GM12872 (cell line): ENCODE data around the gene CHM.

Source experiments
- TF ChIP-seq, protein P1 (sequence below): IDR thresholded peaks from 3 replicates; pipeline ENCODE4 v1.5.1; 2011; ENCODE audit warnings: low read depth, mild to moderate bottlenecking, low read length, moderate library complexity; ENCODE audit not compliant: insufficient read depth

The CHM gene

DNA sequence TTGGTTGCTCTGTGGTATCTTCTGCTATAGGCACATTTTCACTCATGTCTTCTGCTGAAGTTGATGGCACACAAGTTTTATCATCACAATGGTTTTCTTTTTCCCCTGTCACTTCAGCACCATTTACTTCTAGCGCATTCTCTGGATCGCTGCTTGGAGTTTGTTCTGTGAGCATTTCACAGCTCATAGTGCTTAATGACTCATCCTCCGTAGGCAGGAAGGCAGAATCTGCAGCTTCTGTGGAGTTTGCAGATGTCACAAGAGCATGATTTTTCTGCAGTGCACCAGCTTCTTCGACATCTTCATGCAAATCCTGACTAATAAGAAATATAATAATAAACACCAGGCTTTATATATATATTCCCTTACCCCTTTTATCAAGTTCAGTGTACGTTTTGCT, 83.6 kb downstream of the CHM start:
- TF ChIP-seq, protein P1, sequence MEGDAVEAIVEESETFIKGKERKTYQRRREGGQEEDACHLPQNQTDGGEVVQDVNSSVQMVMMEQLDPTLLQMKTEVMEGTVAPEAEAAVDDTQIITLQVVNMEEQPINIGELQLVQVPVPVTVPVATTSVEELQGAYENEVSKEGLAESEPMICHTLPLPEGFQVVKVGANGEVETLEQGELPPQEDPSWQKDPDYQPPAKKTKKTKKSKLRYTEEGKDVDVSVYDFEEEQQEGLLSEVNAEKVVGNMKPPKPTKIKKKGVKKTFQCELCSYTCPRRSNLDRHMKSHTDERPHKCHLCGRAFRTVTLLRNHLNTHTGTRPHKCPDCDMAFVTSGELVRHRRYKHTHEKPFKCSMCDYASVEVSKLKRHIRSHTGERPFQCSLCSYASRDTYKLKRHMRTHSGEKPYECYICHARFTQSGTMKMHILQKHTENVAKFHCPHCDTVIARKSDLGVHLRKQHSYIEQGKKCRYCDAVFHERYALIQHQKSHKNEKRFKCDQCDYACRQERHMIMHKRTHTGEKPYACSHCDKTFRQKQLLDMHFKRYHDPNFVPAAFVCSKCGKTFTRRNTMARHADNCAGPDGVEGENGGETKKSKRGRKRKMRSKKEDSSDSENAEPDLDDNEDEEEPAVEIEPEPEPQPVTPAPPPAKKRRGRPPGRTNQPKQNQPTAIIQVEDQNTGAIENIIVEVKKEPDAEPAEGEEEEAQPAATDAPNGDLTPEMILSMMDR, result no peak

- TF ChIP-seq, protein P1, result no peak
Measured at GRCh38 chrX:85955510-85955909, 91.8 kb downstream of the CHM start.

GRCh38 chrX:85941275-85941674, 106.1 kb downstream of the CHM start:
- TF ChIP-seq, protein P1, result no peak

DNA sequence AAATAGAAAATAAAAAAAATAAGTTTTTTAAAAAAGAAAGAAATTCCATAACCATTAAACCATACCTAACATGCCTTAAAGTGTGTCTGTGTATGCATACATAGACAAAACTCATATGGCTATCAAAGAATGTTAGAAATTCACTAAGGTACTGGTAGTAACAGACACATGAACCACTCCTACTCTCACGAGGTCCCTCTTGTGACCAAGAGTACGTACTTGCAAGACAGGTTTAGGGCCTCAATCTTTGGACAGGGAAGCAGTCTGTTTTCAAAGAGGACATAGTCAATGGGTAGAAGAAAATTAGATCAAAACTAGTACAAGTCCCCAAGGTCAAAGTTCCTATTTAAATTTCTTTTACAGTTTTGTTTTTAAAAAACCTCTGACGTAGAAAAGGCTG, 117.3 kb downstream of the CHM start:
- TF ChIP-seq, protein P1, result no peak

- TF ChIP-seq, protein P1, result no peak
Measured at GRCh38 chrX:85928606-85929005, 118.8 kb downstream of the CHM start.

DNA sequence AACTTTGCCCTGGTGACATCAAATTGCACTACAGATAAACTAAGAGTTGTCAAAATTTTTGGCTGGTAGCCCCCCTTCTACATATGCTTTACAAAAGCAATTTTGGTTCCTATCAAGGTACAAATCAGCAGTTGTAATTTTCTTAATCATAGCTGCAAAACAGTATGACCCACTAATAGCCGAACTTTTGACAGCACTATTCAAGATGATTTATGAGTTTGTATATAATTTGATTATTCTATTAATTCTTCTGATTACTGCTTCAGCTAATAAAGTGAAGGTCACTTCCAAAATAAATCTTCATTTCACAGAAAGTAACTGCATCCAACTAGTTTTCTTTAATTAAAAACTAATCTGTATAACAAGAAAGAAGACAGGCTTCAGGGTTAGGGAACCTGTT, 119.6 kb downstream of the CHM start:
- TF ChIP-seq, protein P1, result no peak

GRCh38 chrX:85922821-85923220, 124.5 kb downstream of the CHM start:
- TF ChIP-seq, protein P1, result no peak

GRCh38 chrX:85914431-85914830, 132.9 kb downstream of the CHM start:
- TF ChIP-seq, protein P1, result no peak
